NCI-H2081 treated with DMSO at 0.1 percent for 48 hours (cell line): ENCODE results near the gene OR52B6.
"Not testable (repeated sequence)": the region's sequence is repeated elsewhere in the genome, so short reads cannot be mapped to it uniquely, and the experiment has no call there.

Experiments used
- DNase-seq: peaks from one replicate; lab custom pipeline; 2025; lab: John Stamatoyannopoulos, UW

OR52B6 gene

DNA sequence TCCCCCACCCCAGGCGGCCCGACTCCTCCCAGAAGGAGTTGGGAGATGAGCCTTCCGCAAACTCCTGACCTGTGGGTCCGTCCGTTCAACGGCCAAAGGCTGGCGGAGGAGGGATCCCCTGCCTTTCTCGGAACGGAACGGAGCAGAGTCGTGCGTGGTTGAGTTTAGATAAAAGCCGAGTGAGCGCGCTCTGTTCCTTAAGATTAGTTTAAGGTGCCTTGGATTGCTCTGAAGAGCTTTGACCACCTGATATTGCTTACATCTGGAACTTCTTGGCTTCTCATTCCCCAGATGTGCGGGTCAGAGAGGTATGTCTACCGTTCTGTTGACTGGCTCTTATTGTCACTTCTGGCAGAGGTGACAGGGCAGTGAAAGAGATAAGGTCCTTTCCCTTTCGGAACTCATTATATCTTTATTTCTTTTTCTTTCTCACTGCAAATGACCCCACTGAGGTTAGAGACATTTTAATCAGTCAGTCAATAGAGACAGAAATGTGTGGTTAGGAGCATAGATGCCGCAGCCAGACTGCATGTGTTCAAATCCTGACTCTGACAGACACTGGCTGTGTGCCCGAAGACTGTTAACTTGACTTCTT, 16.0 kb downstream of the OR52B6 start, which contains the start of gene TRIM6:
Gene TRIM6 (plus strand): TSS at position 31 of the 595 bp plus-strand sequence. CDS start 261 bp downstream, at position 292.
- DNase-seq: no peak

GRCh38 chr11:5597953-5598352, 17.3 kb downstream of the OR52B6 start:
- no peak for DNase-seq

GRCh38 chr11:5600374-5600851, 19.7 kb downstream of the OR52B6 start:
- no peak for DNase-seq

DNA sequence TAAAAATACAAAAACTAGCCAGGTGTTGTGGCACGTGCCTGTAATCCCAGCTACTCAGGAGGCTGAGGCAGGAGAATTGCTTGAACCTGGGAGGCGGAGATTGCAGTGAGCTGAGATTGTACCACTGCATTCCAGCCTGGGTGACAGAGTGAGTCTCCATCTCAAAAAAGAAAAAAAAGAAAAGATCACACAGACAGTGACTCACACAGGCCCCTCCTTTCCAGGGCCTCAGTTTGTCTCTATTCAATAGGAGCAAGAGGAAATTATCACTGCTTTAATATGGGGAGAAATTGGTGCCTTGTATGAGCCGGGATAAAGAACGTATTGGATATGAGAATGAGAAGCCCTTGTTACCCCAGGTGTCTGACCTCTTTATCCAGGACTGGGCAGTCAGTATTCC, 22.1 kb downstream of the OR52B6 start:
- not testable (repeated sequence) for DNase-seq

- no peak for DNase-seq
Measured at GRCh38 chr11:5603326-5603725, 22.6 kb downstream of the OR52B6 start.

GRCh38 chr11:5604896-5605295, 24.2 kb downstream of the OR52B6 start:
- no peak for DNase-seq

DNA sequence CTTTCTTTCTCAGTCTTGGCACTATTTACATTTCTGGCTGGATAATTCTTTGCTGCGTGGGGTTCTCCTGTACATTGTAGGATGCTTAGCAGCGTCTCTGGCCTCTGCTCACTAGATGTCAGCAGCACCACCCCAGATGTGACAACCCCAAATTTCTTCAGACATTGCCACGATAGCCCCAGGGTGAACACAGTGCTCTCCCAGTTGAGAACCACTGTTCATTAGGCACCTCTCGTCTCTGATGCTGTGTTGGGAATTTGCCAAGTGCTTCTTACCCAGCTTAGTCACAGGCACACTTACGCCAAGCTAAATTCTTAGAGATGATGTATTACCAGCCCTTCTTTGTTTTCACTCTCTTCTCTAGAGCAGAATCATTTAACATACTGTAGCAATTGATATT, 25.2 kb downstream of the OR52B6 start:
- no peak for DNase-seq

DNA sequence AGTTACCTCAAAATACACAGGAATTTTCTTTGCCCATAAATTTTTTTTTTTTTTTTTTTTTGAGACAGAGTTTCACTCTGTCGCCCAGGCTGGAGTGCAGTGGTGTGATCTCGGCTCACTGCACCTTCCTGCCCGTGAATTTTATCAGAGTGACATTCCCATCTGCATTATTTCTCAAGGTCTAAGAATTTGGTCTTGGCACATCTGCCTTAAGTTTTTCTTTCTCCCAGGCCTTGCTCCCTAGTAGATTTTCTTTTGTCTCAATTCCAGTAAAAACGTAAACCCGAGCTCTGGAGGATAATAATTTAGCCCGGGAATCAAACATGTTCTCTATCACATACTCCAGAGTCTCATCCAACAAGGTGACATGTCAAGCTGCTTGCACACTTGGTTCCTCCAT, 28.1 kb downstream of the OR52B6 start:
- no peak for DNase-seq

DNA sequence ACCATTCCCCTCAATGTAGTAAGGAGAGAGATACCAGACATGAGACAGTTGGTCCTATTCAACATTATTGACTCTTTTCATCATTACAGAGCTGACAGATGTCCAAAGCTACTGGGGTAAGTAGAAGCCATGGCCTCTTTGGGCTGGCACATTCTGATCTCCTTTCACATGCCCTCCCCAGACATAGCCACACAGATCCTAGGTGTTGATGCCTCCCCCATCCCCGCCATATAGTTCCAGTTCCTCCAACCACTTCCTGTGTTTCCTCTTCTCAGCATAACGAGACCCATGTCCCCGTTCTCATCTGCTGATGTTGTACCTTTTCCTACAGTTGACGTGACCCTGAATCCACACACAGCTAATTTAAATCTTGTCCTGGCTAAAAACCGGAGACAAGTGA, 29.8 kb downstream of the OR52B6 start:
- DNase-seq: no peak

GRCh38 chr11:5611627-5612026, 30.9 kb downstream of the OR52B6 start:
- DNase-seq: no peak

GRCh38 chr11:5618807-5619206, 38.1 kb downstream of the OR52B6 start:
- no peak for DNase-seq

GRCh38 chr11:5620651-5621521, 40.2 kb downstream of the OR52B6 start:
- DNase-seq: no peak

DNA sequence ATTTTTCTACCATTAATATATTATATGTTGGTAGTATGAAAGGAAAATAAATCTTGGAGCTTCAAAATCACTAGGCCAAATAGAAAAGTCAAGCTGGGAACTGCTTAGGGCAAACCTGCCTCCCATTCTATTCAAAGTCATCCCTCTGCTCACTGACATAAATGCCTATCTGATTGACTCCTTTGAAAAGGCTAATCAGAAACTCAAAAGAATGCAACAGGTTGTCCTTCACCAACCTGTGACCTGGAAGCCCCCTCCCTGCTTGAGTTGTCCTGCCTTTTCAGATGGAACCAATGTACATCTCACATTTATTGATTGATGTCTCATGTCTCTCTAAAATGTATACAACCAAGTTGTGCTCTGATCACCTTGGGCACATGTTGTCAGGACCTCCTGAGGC, 40.9 kb downstream of the OR52B6 start:
- no peak for DNase-seq

- no peak for DNase-seq
Measured at GRCh38 chr11:5622802-5623201, 42.1 kb downstream of the OR52B6 start.

- DNase-seq: no peak
Measured at GRCh38 chr11:5624489-5625279, 44.0 kb downstream of the OR52B6 start, which contains the start of gene TRIM34. Gene TRIM34, plus strand, starts transcription at chr11:5625001. Its CDS starts 7,331 bp downstream, at chr11:5632332.

DNA sequence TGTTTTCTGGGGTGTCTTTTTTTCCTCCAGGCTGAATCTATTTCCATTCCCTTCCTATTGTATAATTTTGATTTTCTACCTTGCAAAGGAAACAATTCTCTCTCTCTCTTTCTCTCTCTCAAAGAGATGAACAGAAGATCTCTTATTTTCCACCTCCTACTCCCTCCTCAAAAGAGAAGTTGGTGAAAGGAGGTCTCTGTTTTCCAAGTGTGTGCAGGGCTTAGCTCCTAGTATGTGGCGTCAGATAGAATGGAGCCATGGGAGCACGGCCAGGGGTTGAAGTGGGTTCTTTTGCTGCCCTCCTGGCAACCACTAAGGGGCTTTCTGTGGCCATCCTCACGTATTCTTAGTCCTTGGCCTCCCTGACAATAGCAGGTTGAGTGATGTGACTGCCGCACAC, 44.6 kb downstream of the OR52B6 start:
- DNase-seq: no peak

GRCh38 chr11:5626196-5626595, 45.5 kb downstream of the OR52B6 start:
- DNase-seq: no peak

- no peak for DNase-seq
Measured at GRCh38 chr11:5631417-5631816, 50.7 kb downstream of the OR52B6 start.
